Measurements from ENCODE around the gene SGCD.

SGCD gene

GRCh38 chr5:156758011-156758791 is 431.2 kb downstream of the SGCD start:
- Histone ChIP-seq H3K4me3 (ENCODE audit: control insufficient read depth in 1 of 7, extremely low read depth in 1 of 7, insufficient read depth in 4 of 7, low read depth in 2 of 7, low read length in 6 of 7) (no peak overlapping the region), H3K4me1 (ENCODE audit: control extremely low read depth in 1 of 4, control insufficient read depth in 4 of 4, insufficient read depth in 4 of 4, low read length in 3 of 4) (no peaks in the 10 kb centered on the region), H3K27ac (ENCODE audit: insufficient read depth in 1 of 2, low read depth in 1 of 2, low read length in 2 of 2, poor library complexity in 1 of 2, severe bottlenecking in 2 of 2) (no peak overlapping the region), H3K9me3 (ENCODE audit: control extremely low read depth in 1 of 5, control insufficient read depth in 4 of 5, insufficient read depth in 2 of 5, low read depth in 1 of 5, low read length in 4 of 5) (no peaks in the 10 kb centered on the region), H3K36me3 (ENCODE audit: control insufficient read depth in 4 of 4, insufficient read depth in 4 of 4, low read length in 3 of 4) (no peaks in the 10 kb centered on the region), H3K27me3 (replicated peaks in 2 of 5; ENCODE audit: control insufficient read depth in 4 of 5, insufficient read depth in 5 of 5, low read length in 4 of 5) (no peaks in the 10 kb centered on the region)
- no peak for DNase-seq
- ChIA-PET CTCF (interaction anchor here (1.1 kb wide), 1 partner anchor 18 kb away, joined by 3 read pairs; no protein-coding TSS in a partner anchor), POLR2A (no interaction called here)
- WGBS (ENCODE audit: insufficient coverage), result no CpG with 5 or more reads among the region's 2 CpGs

GRCh38 chr5:156759156-156759555 is 432.2 kb downstream of the SGCD start:
- no peak for DNase-seq
- no peaks in the 10 kb centered on the region for H3K36me3 ChIP-seq (ENCODE audit: control insufficient read depth in 4 of 4, insufficient read depth in 4 of 4, low read length in 3 of 4)
- H3K4me3 ChIP-seq (ENCODE audit: control insufficient read depth in 1 of 7, extremely low read depth in 1 of 7, insufficient read depth in 4 of 7, low read depth in 2 of 7, low read length in 6 of 7), result no peak overlapping the region
- no peaks in the 10 kb centered on the region for H3K27me3 ChIP-seq (replicated peaks in 2 of 5; ENCODE audit: control insufficient read depth in 4 of 5, insufficient read depth in 5 of 5, low read length in 4 of 5)
- H3K9me3 ChIP-seq (ENCODE audit: control extremely low read depth in 1 of 5, control insufficient read depth in 4 of 5, insufficient read depth in 2 of 5, low read depth in 1 of 5, low read length in 4 of 5), result no peaks in the 10 kb centered on the region
- ChIA-PET CTCF (interaction anchor here (1.1 kb wide), 1 partner anchor 19 kb away, joined by 3 read pairs; no protein-coding TSS in a partner anchor), POLR2A (no interaction called here)
- H3K4me1 ChIP-seq (ENCODE audit: control extremely low read depth in 1 of 4, control insufficient read depth in 4 of 4, insufficient read depth in 4 of 4, low read length in 3 of 4), result no peaks in the 10 kb centered on the region
- H3K27ac ChIP-seq (ENCODE audit: insufficient read depth in 1 of 2, low read depth in 1 of 2, low read length in 2 of 2, poor library complexity in 1 of 2, severe bottlenecking in 2 of 2), result no peak overlapping the region
- 91% methylated on average over 7 of the region's 11 CpGs for WGBS (ENCODE audit: insufficient coverage)

DNA sequence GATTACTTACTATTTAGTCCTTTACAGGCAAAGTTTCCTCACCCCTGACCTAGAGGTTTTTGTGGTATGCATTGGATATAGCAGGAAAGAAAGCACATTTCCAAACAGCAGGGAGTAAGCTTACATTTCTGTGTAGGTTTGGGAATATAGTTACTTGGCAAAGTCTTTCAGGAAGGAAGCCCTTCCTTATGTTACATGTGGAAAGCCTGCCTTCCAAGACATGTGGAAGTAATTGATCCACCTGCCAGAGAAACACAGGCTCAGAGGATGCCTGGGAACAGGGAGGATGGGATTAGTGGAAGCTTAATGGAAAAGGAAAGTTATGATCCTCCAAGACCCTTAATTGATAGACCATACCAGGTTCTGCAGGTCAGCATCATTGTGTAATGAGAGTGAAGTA is 435.8 kb downstream of the SGCD start:
- POLR2A ChIA-PET, result no interaction called here

GRCh38 chr5:156764176-156764971 is 437.4 kb downstream of the SGCD start:
- DNase-seq, result no peak
- Histone ChIP-seq H3K4me3 (ENCODE audit: control insufficient read depth in 1 of 7, extremely low read depth in 1 of 7, insufficient read depth in 4 of 7, low read depth in 2 of 7, low read length in 6 of 7) (no peak overlapping the region), H3K9me3 (ENCODE audit: control extremely low read depth in 1 of 5, control insufficient read depth in 4 of 5, insufficient read depth in 2 of 5, low read depth in 1 of 5, low read length in 4 of 5) (no peaks in the 10 kb centered on the region), H3K4me1 (ENCODE audit: control extremely low read depth in 1 of 4, control insufficient read depth in 4 of 4, insufficient read depth in 4 of 4, low read length in 3 of 4) (no peaks in the 10 kb centered on the region), H3K27me3 (replicated peaks in 2 of 5; ENCODE audit: control insufficient read depth in 4 of 5, insufficient read depth in 5 of 5, low read length in 4 of 5) (peaks cover 0 to 3% (median 0%) of the 10 kb centered on the region in 5 experiments), H3K36me3 (ENCODE audit: control insufficient read depth in 4 of 4, insufficient read depth in 4 of 4, low read length in 3 of 4) (no peaks in the 10 kb centered on the region), H3K27ac (ENCODE audit: insufficient read depth in 1 of 2, low read depth in 1 of 2, low read length in 2 of 2, poor library complexity in 1 of 2, severe bottlenecking in 2 of 2) (no peak overlapping the region)
- POLR2A ChIA-PET, result no interaction called here
- WGBS (ENCODE audit: insufficient coverage), result 76% methylated on average over 4 of the region's 6 CpGs
- CTCF ChIA-PET, result no interaction called here

More for the DNA sequence above, 435.8 kb downstream of the SGCD start:
- Histone ChIP-seq H3K36me3 (ENCODE audit: control insufficient read depth in 4 of 4, insufficient read depth in 4 of 4, low read length in 3 of 4) (no peaks in the 10 kb centered on the region), H3K27ac (ENCODE audit: insufficient read depth in 1 of 2, low read depth in 1 of 2, low read length in 2 of 2, poor library complexity in 1 of 2, severe bottlenecking in 2 of 2) (no peak overlapping the region), H3K27me3 (replicated peaks in 2 of 5; ENCODE audit: control insufficient read depth in 4 of 5, insufficient read depth in 5 of 5, low read length in 4 of 5) (peaks cover 0 to 3% (median 0%) of the 10 kb centered on the region in 5 experiments), H3K9me3 (ENCODE audit: control extremely low read depth in 1 of 5, control insufficient read depth in 4 of 5, insufficient read depth in 2 of 5, low read depth in 1 of 5, low read length in 4 of 5) (no peaks in the 10 kb centered on the region), H3K4me1 (ENCODE audit: control extremely low read depth in 1 of 4, control insufficient read depth in 4 of 4, insufficient read depth in 4 of 4, low read length in 3 of 4) (no peaks in the 10 kb centered on the region), H3K4me3 (ENCODE audit: control insufficient read depth in 1 of 7, extremely low read depth in 1 of 7, insufficient read depth in 4 of 7, low read depth in 2 of 7, low read length in 6 of 7) (no peak overlapping the region)
- DNase-seq, result no peak
- CTCF ChIA-PET, result no interaction called here

GRCh38 chr5:156774273-156774672 is 447.3 kb downstream of the SGCD start:
- no peaks in the 10 kb centered on the region for H3K27me3 ChIP-seq (replicated peaks in 2 of 5; ENCODE audit: control insufficient read depth in 4 of 5, insufficient read depth in 5 of 5, low read length in 4 of 5)
- no peaks in the 10 kb centered on the region for H3K4me1 ChIP-seq (ENCODE audit: control extremely low read depth in 1 of 4, control insufficient read depth in 4 of 4, insufficient read depth in 4 of 4, low read length in 3 of 4)
- H3K4me3 ChIP-seq (ENCODE audit: control insufficient read depth in 1 of 7, extremely low read depth in 1 of 7, insufficient read depth in 4 of 7, low read depth in 2 of 7, low read length in 6 of 7), result no peak overlapping the region
- DNase-seq, result no peak
- POLR2A ChIA-PET, result no interaction called here
- no peaks in the 10 kb centered on the region for H3K9me3 ChIP-seq (ENCODE audit: control extremely low read depth in 1 of 5, control insufficient read depth in 4 of 5, insufficient read depth in 2 of 5, low read depth in 1 of 5, low read length in 4 of 5)
- no peak overlapping the region for H3K27ac ChIP-seq (ENCODE audit: insufficient read depth in 1 of 2, low read depth in 1 of 2, low read length in 2 of 2, poor library complexity in 1 of 2, severe bottlenecking in 2 of 2)
- H3K36me3 ChIP-seq (ENCODE audit: control insufficient read depth in 4 of 4, insufficient read depth in 4 of 4, low read length in 3 of 4), result no peaks in the 10 kb centered on the region
- 73% methylated on average over 1 of the region's 2 CpGs for WGBS (ENCODE audit: insufficient coverage)
- CTCF ChIA-PET, result no interaction called here

GRCh38 chr5:156778139-156778706 is 451.3 kb downstream of the SGCD start:
- ChIA-PET CTCF (no interaction called here), POLR2A (no interaction called here)
- Histone ChIP-seq H3K4me1 (ENCODE audit: control extremely low read depth in 1 of 4, control insufficient read depth in 4 of 4, insufficient read depth in 4 of 4, low read length in 3 of 4) (no peaks in the 10 kb centered on the region), H3K36me3 (ENCODE audit: control insufficient read depth in 4 of 4, insufficient read depth in 4 of 4, low read length in 3 of 4) (no peaks in the 10 kb centered on the region), H3K27me3 (replicated peaks in 2 of 5; ENCODE audit: control insufficient read depth in 4 of 5, insufficient read depth in 5 of 5, low read length in 4 of 5) (no peaks in the 10 kb centered on the region), H3K4me3 (ENCODE audit: control insufficient read depth in 1 of 7, extremely low read depth in 1 of 7, insufficient read depth in 4 of 7, low read depth in 2 of 7, low read length in 6 of 7) (no peak overlapping the region), H3K27ac (ENCODE audit: insufficient read depth in 1 of 2, low read depth in 1 of 2, low read length in 2 of 2, poor library complexity in 1 of 2, severe bottlenecking in 2 of 2) (no peak overlapping the region), H3K9me3 (ENCODE audit: control extremely low read depth in 1 of 5, control insufficient read depth in 4 of 5, insufficient read depth in 2 of 5, low read depth in 1 of 5, low read length in 4 of 5) (no peaks in the 10 kb centered on the region)
- 100% methylated on average over 1 of the region's 1 CpG for WGBS (ENCODE audit: insufficient coverage)
- DNase-seq, result no peak

DNA sequence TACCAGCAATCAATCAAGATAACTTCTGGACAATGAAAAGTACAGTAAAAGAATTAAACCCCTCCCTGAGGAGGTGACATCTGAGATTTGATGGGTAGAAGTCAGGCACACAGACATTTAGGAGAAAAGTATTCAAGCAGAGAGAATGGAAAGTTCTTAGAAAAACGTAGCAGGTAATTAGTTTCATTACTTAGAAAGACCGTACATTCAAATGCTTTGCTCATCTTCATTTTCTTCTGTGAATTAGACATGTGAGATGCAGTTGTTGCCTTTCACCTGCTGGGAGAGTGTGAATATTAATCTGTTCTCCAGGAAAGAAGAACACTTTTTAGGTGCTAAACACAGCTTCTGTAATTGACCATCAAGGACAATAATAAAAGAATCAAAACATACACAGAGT is 451.8 kb downstream of the SGCD start:
- no peaks in the 10 kb centered on the region for H3K4me1 ChIP-seq (ENCODE audit: control extremely low read depth in 1 of 4, control insufficient read depth in 4 of 4, insufficient read depth in 4 of 4, low read length in 3 of 4)
- H3K27me3 ChIP-seq (replicated peaks in 2 of 5; ENCODE audit: control insufficient read depth in 4 of 5, insufficient read depth in 5 of 5, low read length in 4 of 5), result no peaks in the 10 kb centered on the region
- H3K9me3 ChIP-seq (ENCODE audit: control extremely low read depth in 1 of 5, control insufficient read depth in 4 of 5, insufficient read depth in 2 of 5, low read depth in 1 of 5, low read length in 4 of 5), result no peaks in the 10 kb centered on the region
- 80% methylated on average over 1 of the region's 2 CpGs for WGBS (ENCODE audit: insufficient coverage)
- H3K4me3 ChIP-seq (ENCODE audit: control insufficient read depth in 1 of 7, extremely low read depth in 1 of 7, insufficient read depth in 4 of 7, low read depth in 2 of 7, low read length in 6 of 7), result no peak overlapping the region
- CTCF ChIA-PET, result no interaction called here
- no peaks in the 10 kb centered on the region for H3K36me3 ChIP-seq (ENCODE audit: control insufficient read depth in 4 of 4, insufficient read depth in 4 of 4, low read length in 3 of 4)
- no peak overlapping the region for H3K27ac ChIP-seq (ENCODE audit: insufficient read depth in 1 of 2, low read depth in 1 of 2, low read length in 2 of 2, poor library complexity in 1 of 2, severe bottlenecking in 2 of 2)
- DNase-seq, result no peak
- POLR2A ChIA-PET, result no interaction called here

Data from common myeloid progenitor, CD34-positive (primary cell).